GM21529 (cell line): ENCODE data around the gene LRRC53.

Experiments used
- ATAC-seq: cut with Tn5 transposase; IDR thresholded peaks from one replicate; pipeline ENCODE4 v1.9.1; 2021; ENCODE audit not compliant: unreplicated experiment

The LRRC53 gene, protein sequence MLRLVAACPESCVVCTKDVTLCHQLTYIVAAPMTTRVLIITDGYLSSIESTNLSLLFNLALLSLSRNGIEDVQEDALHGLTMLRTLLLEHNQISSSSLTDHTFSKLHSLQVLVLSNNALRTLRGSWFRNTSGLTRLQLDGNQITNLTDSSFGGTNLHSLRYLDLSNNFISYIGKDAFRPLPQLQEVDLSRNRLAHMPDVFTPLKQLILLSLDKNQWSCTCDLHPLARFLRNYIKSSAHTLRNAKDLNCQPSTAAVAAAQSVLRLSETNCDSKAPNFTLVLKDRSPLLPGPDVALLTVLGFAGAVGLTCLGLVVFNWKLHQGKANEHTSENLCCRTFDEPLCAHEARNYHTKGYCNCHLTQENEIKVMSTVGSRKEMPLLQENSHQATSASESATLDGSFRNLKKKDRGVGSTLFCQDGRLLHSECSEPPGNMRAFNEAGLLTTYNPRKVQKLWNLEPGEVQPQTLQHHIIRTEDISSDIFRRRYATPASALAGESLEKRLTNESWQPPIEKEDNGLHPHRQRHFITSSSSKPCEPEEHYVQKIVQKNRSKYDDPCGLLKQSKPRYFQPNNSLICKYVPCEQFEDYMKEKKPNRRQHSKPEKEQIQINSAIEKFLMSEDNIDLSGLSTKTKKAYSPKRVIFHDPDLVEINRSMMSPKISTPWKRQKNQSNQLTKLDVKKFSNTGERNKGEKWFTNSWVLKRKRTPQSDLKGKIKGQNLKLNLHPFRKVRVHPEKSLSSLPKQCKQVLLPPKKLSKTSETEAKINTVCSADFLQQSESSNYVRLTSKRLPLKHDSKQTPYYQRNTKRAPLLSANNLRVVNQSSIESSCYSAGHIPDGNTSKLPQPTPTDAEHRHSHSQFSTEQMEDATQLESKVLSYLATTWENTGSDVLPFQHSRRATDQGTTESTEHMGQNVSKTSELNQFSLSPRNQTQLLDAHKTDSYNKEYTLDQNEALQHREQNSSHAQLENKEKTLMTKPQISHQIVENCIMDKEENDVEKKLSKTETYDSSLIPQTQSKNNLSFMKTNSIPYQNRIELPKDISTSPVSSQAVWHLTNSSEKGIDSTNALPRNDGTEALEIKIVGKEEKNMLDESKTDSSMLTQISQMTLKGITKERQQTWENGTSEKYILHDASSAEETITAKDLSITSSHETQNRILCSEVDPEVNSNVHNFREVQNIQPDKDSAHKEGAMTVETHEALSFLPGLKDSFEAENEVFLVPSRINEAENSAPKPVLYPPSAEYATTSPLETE

DNA sequence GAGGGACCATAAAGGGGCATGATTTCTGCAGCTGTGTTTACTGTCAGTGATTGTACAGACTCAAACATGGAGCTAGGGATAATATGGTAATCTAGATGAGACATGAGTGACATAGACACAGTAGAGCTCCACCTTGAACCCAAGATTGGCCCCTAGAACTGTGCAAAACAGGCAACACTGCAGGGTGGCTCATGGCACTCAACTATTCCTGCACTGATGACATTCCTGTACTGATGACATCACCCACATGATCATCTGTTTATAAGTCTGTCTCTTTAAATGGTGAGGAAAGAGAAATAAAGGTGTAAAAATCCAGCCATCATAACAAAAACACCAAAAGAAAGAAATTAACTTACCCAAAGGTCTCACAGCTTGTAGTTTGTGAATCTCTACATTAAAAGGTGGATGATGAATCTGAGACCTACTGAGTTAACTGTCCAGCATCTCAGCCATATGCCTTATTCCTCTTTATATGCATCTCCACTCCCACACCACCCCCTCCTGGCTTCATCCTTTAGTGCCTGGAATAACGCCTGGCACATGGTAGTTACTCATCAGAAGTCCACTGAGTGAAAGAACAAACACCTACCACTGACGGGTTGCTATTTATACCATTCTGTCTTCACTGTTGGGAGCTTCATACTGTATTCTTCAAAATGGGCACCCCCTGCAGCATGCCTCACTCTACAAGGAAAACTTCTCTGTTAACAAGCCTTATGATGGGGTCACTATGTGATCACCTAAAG lies at the start of gene LRRC53:
Gene LRRC53, minus strand, starts transcription at position 442 of the 746 bp plus-strand sequence. CDS start 29,262 bp downstream, outside the sequence.
- no peak for ATAC-seq

GRCh38 chr1:74549932-74550331 lies 37.5 kb upstream of the LRRC53 start:
- ATAC-seq, result no peak

DNA sequence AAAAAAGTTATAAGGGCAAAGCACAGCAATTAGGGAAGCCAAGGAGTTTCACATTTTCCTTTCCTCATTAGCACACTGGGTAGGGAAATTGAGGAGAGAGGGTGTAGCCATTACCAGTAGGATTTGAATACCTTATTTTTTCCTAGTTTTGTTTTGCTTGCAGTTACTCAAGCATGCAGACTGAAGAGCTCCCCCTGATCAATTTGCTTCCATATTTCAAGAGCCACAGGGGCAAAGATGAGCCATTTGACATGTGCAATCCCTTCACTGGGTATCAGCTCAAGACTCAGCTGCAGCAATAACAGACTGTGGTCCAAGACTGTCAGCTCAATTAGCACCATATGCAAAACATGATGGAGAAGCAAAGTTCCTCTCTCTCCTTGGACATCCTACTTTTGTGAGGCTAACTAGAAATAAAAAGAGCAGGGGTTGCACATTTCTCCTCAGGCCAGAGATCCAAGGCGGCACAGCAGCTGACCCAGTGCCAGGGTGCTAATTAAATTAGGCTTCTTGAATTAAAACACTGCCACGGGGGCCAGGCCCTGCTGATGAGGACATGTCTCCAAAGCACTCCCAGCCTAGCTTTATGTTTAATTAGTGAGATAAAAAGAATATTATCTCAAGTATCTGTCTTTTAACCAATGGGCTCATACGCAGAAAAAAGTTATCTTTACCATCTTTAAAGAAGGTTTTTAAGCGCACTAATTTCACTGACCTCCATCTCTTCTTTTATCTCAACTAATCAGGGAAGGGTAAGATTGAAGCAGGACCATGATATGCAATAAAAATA lies 36.7 kb upstream of the LRRC53 start:
- ATAC-seq, result no peak

DNA sequence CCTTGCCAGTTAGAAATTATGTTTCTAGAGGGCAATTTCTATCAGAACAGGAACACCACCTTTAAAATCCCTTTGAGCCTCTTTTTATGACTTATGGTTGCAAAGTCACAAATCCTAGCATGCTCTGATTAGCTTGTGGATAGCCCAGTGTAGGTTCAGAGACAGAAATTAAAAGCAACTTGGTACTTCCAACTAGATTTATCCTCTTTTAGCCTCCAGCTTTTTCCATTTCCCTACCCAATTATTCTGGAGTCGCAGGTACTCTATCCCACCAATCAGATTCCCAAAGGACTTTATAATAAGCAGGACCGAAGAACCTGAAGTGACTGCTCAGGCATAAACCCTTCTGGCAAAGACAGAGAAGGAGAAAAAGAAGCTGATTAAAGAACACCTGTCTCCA lies 33.4 kb upstream of the LRRC53 start:
- ATAC-seq, result no peak

DNA sequence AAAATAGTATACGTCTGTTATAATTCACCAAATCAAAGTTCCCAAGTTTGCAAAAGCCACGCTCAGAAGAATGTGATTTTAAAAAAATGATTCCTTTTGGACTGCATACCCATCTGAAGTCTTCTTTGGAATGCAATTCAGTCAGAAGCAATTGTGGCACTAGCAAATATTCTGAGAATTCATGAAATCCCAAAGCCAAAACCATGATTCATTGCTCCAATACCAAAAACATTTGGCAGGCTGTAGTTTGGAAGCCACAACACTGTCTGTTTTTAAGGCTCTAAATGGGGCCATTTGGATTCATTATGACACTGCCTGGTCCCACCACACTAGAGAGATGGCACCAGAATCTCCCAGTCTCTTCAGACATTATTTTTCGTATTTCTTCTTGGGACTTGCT lies 21.8 kb upstream of the LRRC53 start:
- no peak for ATAC-seq

GRCh38 chr1:74531796-74532195 lies 19.4 kb upstream of the LRRC53 start:
- ATAC-seq, result no peak

DNA sequence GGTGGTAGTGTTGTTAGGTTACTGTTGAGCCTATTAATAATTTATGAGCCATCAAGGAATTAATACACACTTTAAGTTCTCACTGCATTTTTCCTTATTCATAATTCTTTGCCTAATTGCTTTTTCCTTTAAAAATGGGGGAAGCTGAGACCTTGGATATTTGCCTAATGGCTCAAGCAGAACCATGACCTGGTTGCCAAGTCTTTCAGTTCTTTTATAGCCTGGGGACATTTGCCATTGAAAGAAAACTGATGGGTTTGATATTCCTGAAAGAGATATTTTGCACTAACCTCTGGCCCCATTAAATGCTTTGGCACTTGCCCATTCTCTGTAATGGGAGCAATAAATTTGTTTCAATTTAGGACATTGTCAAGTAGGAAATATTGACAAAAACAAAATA lies 18.5 kb upstream of the LRRC53 start:
- no peak for ATAC-seq

GRCh38 chr1:74528123-74528522 lies 15.7 kb upstream of the LRRC53 start:
- ATAC-seq, result no peak

GRCh38 chr1:74526708-74527107 lies 14.3 kb upstream of the LRRC53 start:
- no peak for ATAC-seq

DNA sequence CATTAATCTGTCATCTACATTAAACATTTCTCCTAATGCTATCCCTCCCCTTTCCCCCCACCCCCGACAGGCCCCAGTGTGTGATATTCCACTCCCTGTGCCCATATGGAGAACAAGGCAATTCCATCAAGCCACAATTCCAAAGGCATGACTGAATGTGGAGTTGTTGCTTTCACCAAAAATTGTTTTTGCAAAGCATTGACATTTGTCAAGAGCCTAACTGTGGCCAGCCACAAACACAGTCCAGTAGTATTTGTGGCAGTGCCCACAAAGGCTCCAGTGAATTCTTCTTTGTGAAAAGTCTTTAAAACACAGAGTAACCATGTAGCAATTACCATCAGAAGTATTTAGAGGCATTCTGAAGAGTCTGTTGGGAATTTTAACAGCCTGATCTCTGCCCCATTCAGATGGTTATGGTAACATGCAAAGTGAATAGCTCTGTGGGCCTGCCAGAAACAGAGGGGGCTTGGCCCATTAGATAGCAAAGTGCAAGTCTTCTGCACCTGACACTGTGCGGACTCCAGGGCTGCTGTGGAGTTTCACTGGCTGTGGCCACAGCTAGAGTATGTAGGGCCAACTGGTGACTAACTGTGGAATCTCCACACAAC lies 11.6 kb upstream of the LRRC53 start:
- ATAC-seq, result no peak

- no peak for ATAC-seq
Measured at GRCh38 chr1:74522148-74522547, 9.7 kb upstream of the LRRC53 start.

DNA sequence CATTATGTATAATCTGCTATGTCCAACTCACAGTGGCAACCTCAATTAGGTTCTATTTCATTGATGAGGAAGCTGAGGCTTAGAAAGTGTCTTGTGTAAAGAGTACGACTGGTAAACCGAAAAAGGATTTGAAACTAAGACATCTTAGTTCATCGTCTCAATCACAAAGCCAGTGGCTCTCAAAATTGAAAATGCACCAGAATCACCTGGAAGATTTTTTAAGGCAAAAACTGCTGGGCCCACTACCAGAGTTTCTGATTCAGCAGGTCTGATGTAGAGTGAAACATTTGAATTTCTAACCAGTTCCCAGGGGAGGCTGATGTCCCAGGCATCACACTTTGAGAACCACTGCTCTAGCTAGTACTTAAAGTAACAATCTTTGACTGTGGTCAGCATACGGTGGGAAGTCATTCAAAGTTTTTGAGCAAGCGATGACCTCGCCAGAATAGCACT lies 5.2 kb upstream of the LRRC53 start:
- peak; percentile 70 for ATAC-seq

GRCh38 chr1:74513411-74514300 lies 1.2 kb upstream of the LRRC53 start:
- no peak for ATAC-seq

DNA sequence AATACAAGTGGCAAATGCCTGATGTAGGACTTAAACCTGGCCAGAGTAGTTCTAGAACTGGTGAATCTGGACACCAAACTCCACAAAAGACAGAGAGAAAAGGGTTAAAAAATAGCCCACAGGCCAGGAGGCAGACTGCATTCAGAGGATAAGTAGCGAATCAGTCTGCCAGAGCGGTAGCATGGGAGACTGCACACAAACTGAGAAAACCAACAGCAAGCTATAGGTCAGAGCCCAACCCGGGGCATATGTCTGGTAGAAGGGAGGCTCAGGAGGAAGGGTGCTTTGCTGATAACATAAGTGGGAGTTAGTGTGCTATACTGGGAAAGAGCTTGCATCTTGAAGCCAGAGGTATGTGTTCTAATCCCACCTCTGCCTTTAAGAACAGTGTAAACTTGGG lies 4.0 kb downstream of the LRRC53 start:
- ATAC-seq, result no peak

DNA sequence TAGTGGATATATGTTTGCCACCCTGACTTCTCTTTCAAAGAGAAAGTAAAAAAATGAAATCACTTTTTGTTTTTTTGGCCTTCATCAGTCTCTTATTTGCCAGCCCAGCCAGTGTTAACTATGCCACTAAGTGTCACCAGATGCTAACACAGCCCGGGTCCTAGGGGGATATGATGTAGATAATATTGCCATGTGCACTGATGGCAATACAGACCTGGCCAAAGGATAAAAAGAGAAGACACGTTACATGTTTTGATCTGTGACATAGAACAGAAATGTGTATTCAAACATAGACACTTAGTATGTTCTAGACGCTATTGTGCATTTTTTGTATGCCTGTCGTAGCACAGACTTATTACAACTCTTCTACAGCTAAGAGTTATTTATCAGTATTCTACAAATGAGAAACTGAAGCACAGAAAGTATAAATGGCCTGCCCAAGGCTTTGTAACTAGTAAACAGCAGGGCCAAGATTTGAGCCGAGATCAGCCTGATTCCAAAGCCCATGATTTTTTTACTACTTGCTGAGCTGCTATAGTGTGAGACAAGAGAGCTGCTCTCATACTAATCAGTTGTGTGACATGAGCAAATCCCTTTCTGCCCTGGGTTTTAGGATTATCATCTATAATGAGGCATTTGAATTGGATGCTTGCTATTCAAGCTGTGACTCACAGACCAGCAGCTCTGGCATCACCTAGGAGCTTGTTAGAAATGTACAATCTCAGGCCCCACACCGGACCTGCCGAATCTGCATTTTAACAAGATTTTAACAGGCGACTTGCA lies 6.3 kb downstream of the LRRC53 start:
- ATAC-seq, result no peak

DNA sequence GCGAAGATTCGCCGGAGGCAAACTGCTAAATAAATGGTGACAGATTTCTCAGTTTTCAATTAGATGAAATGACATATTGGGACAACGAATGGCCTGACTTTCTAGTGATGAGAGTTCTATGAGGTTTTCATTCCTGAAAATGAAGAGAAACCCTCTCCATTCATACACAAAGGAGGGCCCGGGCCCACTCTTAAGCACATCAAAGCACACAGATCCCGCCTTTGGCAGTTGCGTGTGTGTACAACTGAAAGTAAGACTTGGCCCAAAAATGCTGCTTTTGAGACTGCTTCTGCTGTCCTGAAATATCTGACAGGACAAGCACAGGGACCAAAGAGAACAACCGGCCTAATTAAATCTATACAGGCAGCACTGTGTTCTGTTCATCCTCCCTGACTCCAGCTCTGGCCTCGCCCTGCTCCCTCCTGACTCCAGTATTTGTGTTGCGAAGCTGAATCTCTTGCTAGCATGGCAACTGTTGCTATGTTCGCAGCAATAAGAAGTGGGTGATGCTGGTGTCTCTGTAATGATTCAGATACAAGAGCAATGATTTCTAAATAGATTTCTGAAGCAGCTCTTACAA lies 7.4 kb downstream of the LRRC53 start:
- no peak for ATAC-seq
